ENCODE data around the gene MAD1L1.

The MAD1L1 gene

DNA sequence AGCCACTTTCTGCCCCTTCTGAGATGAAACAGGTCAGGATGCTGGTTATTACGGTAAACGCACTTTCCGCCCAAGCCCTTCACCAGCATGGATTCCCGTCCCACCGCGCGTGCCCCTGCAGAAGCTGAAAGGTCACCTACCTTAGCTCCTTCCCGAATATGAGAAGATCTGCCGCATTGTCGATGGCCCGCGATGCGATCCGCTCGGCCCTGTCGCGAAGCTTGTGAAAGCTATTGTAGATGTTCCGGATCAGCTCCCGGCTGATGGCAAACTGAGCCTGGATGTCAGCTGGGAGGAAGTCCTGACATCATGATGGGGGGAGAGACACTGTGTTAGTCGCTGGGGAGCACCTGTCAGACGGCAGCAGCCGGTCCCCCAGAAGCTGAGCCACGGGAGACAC is 31.4 kb upstream of the MAD1L1 start:
- Histone ChIP-seq H2BK12ac (ENCODE audit: low read length) (no peak overlapping the region), H3K27me3 (ENCODE audit: insufficient read depth, low read length) (no peaks in the 10 kb centered on the region), H3K9me3 (ENCODE audit: insufficient read depth, low read depth, low read length) (peaks cover 3% of the 10 kb centered on the region), H2BK120ac (ENCODE audit: insufficient read depth, low read length, poor library complexity) (no peak overlapping the region), H4K91ac (ENCODE audit: low read depth, low read length) (no peak overlapping the region), H4K12ac (ENCODE audit: low read depth, low read length) (no peak overlapping the region), H2AK5ac (ENCODE audit: low read length) (no peak overlapping the region), H3K4me1 (ENCODE audit: control insufficient read depth in 1 of 2, insufficient read depth in 2 of 2, low read length in 2 of 2) (peaks cover 0 to 3% of the 10 kb centered on the region in 2 experiments), H4K8ac (ENCODE audit: low read depth, low read length) (no peak overlapping the region), H3K4me3 (ENCODE audit: low read depth, low read length) (no peak overlapping the region), H3K79me2 (ENCODE audit: control insufficient read depth, insufficient read depth, low read length, poor library complexity) (no peaks in the 10 kb centered on the region), H3K9ac (ENCODE audit: low read length) (no peak overlapping the region), H2AFZ (ENCODE audit: insufficient read depth, low read length, poor library complexity) (no peak overlapping the region), H3K14ac (ENCODE audit: low read length) (no peak overlapping the region), H3K79me1 (ENCODE audit: low read length) (no peaks in the 10 kb centered on the region), H3K4ac (ENCODE audit: low read depth, low read length) (no peak overlapping the region), H3K18ac (ENCODE audit: low read length) (no peak overlapping the region), H3K23ac (ENCODE audit: low read length) (no peak overlapping the region), H3K27ac (ENCODE audit: low read depth, low read length) (no peak overlapping the region), H3K36me3 (ENCODE audit: control insufficient read depth in 1 of 2, insufficient read depth in 2 of 2, low read length in 2 of 2) (peaks cover 11 to 15% of the 10 kb centered on the region in 2 experiments), H2BK5ac (ENCODE audit: low read depth, low read length, poor library complexity) (no peak overlapping the region), H3K4me2 (ENCODE audit: low read length) (no peak overlapping the region)
- no peak for DNase-seq
- WGBS (ENCODE audit: extremely low coverage, insufficient coverage, insufficient read length) = no CpG with 5 or more reads among the region's 23 CpGs

DNA sequence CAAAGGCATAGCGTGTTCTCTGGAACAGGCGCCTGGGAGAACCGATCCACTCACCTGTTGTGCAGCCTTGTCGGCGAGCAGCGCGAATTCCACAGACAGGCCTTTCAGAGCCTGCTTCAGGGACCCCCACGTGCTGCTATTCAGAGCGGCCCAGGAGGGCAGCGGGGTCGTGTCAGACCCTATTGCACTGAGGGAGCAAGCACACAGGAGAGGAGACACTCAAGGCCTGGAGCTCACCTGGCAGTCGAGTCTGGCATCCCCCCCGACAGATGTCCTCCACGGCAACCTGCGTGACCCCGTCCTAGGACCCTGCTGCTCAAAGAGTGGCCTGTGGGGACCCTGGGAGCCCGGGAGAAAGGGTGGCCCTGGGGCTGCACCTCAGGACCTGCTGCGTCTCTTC is 30.4 kb upstream of the MAD1L1 start:
- no peak overlapping the region for H3K23ac ChIP-seq (ENCODE audit: low read length)
- H3K14ac ChIP-seq (ENCODE audit: low read length) = no peak overlapping the region
- no peaks in the 10 kb centered on the region for H3K27me3 ChIP-seq (ENCODE audit: insufficient read depth, low read length)
- H3K9ac ChIP-seq (ENCODE audit: low read length) = no peak overlapping the region
- no CpG with 5 or more reads among the region's 18 CpGs for WGBS (ENCODE audit: extremely low coverage, insufficient coverage, insufficient read length)
- no peak overlapping the region for H2BK120ac ChIP-seq (ENCODE audit: insufficient read depth, low read length, poor library complexity)
- H3K79me2 ChIP-seq (ENCODE audit: control insufficient read depth, insufficient read depth, low read length, poor library complexity) = no peaks in the 10 kb centered on the region
- H3K4me3 ChIP-seq (ENCODE audit: low read depth, low read length) = no peak overlapping the region
- peaks cover 15 to 16% of the 10 kb centered on the region in 2 experiments for H3K36me3 ChIP-seq (ENCODE audit: control insufficient read depth in 1 of 2, insufficient read depth in 2 of 2, low read length in 2 of 2)
- H4K8ac ChIP-seq (ENCODE audit: low read depth, low read length) = no peak overlapping the region
- no peak overlapping the region for H3K18ac ChIP-seq (ENCODE audit: low read length)
- no peak overlapping the region for H3K4me2 ChIP-seq (ENCODE audit: low read length)
- H4K91ac ChIP-seq (ENCODE audit: low read depth, low read length) = no peak overlapping the region
- H4K12ac ChIP-seq (ENCODE audit: low read depth, low read length) = no peak overlapping the region
- H2AK5ac ChIP-seq (ENCODE audit: low read length) = no peak overlapping the region
- no peak for DNase-seq
- H2AFZ ChIP-seq (ENCODE audit: insufficient read depth, low read length, poor library complexity) = no peak overlapping the region
- H3K9me3 ChIP-seq (ENCODE audit: insufficient read depth, low read depth, low read length) = peaks cover 3% of the 10 kb centered on the region
- no peaks in the 10 kb centered on the region for H3K79me1 ChIP-seq (ENCODE audit: low read length)
- H2BK12ac ChIP-seq (ENCODE audit: low read length) = no peak overlapping the region
- no peak overlapping the region for H2BK5ac ChIP-seq (ENCODE audit: low read depth, low read length, poor library complexity)
- peaks cover 0 to 3% of the 10 kb centered on the region in 2 experiments for H3K4me1 ChIP-seq (ENCODE audit: control insufficient read depth in 1 of 2, insufficient read depth in 2 of 2, low read length in 2 of 2)
- no peak overlapping the region for H3K27ac ChIP-seq (ENCODE audit: low read depth, low read length)
- no peak overlapping the region for H3K4ac ChIP-seq (ENCODE audit: low read depth, low read length)

DNA sequence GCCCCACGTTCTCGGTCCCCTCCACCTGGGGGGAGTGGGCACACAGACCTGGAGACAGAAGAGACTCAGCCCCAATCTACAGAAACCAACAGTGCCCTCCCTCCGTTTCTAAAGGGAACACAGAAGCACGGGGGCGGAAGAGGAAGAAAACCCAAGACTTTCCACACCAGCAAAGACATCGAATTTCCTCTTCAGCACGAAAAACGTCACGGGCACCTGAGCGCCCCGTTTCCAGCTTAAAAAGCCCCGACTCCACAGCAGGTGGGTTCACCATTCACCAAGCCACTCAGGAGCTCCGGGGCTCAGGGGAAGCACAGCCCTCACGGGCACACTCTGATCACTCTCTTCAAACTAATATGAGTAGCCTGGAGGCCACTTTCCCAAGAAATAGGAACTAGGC is 28.9 kb upstream of the MAD1L1 start:
- no peak overlapping the region for H2BK5ac ChIP-seq (ENCODE audit: low read depth, low read length, poor library complexity)
- no peaks in the 10 kb centered on the region for H3K4me1 ChIP-seq (ENCODE audit: control insufficient read depth in 1 of 2, insufficient read depth in 2 of 2, low read length in 2 of 2)
- no peak overlapping the region for H4K12ac ChIP-seq (ENCODE audit: low read depth, low read length)
- no peak overlapping the region for H4K91ac ChIP-seq (ENCODE audit: low read depth, low read length)
- no CpG with 5 or more reads among the region's 14 CpGs for WGBS (ENCODE audit: extremely low coverage, insufficient coverage, insufficient read length)
- no peak overlapping the region for H2BK120ac ChIP-seq (ENCODE audit: insufficient read depth, low read length, poor library complexity)
- no peaks in the 10 kb centered on the region for H3K79me1 ChIP-seq (ENCODE audit: low read length)
- H3K27me3 ChIP-seq (ENCODE audit: insufficient read depth, low read length) = no peaks in the 10 kb centered on the region
- H3K23ac ChIP-seq (ENCODE audit: low read length) = no peak overlapping the region
- H3K4ac ChIP-seq (ENCODE audit: low read depth, low read length) = no peak overlapping the region
- peaks cover 3% of the 10 kb centered on the region for H3K9me3 ChIP-seq (ENCODE audit: insufficient read depth, low read depth, low read length)
- no peak overlapping the region for H3K27ac ChIP-seq (ENCODE audit: low read depth, low read length)
- H3K79me2 ChIP-seq (ENCODE audit: control insufficient read depth, insufficient read depth, low read length, poor library complexity) = no peaks in the 10 kb centered on the region
- no peak overlapping the region for H4K8ac ChIP-seq (ENCODE audit: low read depth, low read length)
- H2AFZ ChIP-seq (ENCODE audit: insufficient read depth, low read length, poor library complexity) = no peak overlapping the region
- no peak overlapping the region for H3K9ac ChIP-seq (ENCODE audit: low read length)
- no peak overlapping the region for H3K4me2 ChIP-seq (ENCODE audit: low read length)
- no peak for DNase-seq
- peaks cover 26 to 29% of the 10 kb centered on the region in 2 experiments for H3K36me3 ChIP-seq (ENCODE audit: control insufficient read depth in 1 of 2, insufficient read depth in 2 of 2, low read length in 2 of 2)
- no peak overlapping the region for H3K18ac ChIP-seq (ENCODE audit: low read length)
- H3K14ac ChIP-seq (ENCODE audit: low read length) = no peak overlapping the region
- no peak overlapping the region for H2BK12ac ChIP-seq (ENCODE audit: low read length)
- H2AK5ac ChIP-seq (ENCODE audit: low read length) = no peak overlapping the region
- H3K4me3 ChIP-seq (ENCODE audit: low read depth, low read length) = no peak overlapping the region

DNA sequence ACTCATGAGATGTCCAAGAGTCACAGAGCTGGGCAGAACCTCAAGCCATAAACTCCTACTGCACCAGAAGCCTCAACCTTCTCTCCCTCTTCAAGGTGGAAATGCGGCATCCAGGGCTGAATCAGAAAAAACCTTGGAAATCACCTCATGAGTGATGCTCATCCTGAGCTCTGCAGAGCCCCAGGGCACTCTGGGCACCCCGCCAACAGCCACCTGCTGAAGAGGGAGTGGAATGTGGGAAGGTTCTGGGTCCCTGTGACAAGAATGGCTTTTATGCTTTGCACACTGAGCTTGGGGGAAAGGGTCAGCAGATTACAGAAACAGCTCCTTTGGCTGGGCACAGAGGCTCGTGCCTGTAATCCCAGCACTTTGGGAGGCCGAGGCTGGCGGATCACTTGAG is 28.1 kb upstream of the MAD1L1 start:
- Histone ChIP-seq H3K79me2 (ENCODE audit: control insufficient read depth, insufficient read depth, low read length, poor library complexity) (no peaks in the 10 kb centered on the region), H2BK5ac (ENCODE audit: low read depth, low read length, poor library complexity) (no peak overlapping the region), H3K4me3 (ENCODE audit: low read depth, low read length) (no peak overlapping the region), H3K14ac (ENCODE audit: low read length) (no peak overlapping the region), H4K91ac (ENCODE audit: low read depth, low read length) (no peak overlapping the region), H4K12ac (ENCODE audit: low read depth, low read length) (no peak overlapping the region), H2BK12ac (ENCODE audit: low read length) (no peak overlapping the region), H3K36me3 (ENCODE audit: control insufficient read depth in 1 of 2, insufficient read depth in 2 of 2, low read length in 2 of 2) (peaks cover 30 to 33% of the 10 kb centered on the region in 2 experiments), H3K4ac (ENCODE audit: low read depth, low read length) (no peak overlapping the region), H3K4me2 (ENCODE audit: low read length) (no peak overlapping the region), H2AFZ (ENCODE audit: insufficient read depth, low read length, poor library complexity) (no peak overlapping the region), H3K27ac (ENCODE audit: low read depth, low read length) (no peak overlapping the region), H3K9ac (ENCODE audit: low read length) (no peak overlapping the region), H2AK5ac (ENCODE audit: low read length) (no peak overlapping the region), H3K9me3 (ENCODE audit: insufficient read depth, low read depth, low read length) (peaks cover 3% of the 10 kb centered on the region), H4K8ac (ENCODE audit: low read depth, low read length) (no peak overlapping the region), H2BK120ac (ENCODE audit: insufficient read depth, low read length, poor library complexity) (no peak overlapping the region), H3K27me3 (ENCODE audit: insufficient read depth, low read length) (no peaks in the 10 kb centered on the region), H3K18ac (ENCODE audit: low read length) (no peak overlapping the region), H3K79me1 (ENCODE audit: low read length) (no peaks in the 10 kb centered on the region), H3K4me1 (ENCODE audit: control insufficient read depth in 1 of 2, insufficient read depth in 2 of 2, low read length in 2 of 2) (no peaks in the 10 kb centered on the region), H3K23ac (ENCODE audit: low read length) (no peak overlapping the region)
- no peak for DNase-seq
- WGBS (ENCODE audit: extremely low coverage, insufficient coverage, insufficient read length) = no CpG with 5 or more reads among the region's 5 CpGs

Data from trophoblast cell (in vitro differentiated cells and primary cell).